Stimulated activated CD4-positive, alpha-beta T cell treated with anti-CD3 and anti-CD28 coated beads, Interleukin-15, amount 100 ng/mL, for 1 hour (primary cell): Measurements from ENCODE around the gene GFER.

Source experiments
- DNase-seq, 2 donors: peaks; one replicate each; pipeline ENCODE4 v3.0.0-alpha.2; 2020; ENCODE audit warnings: low read depth in 1 of 2, low spot score in 1 of 2

GFER gene

GRCh38 chr16:1974157-1975070 is 9.6 kb upstream of the GFER start:
- no peak for DNase-seq

- no peak for DNase-seq
Observed at GRCh38 chr16:1975432-1976215, 8.4 kb upstream of the GFER start.

DNA sequence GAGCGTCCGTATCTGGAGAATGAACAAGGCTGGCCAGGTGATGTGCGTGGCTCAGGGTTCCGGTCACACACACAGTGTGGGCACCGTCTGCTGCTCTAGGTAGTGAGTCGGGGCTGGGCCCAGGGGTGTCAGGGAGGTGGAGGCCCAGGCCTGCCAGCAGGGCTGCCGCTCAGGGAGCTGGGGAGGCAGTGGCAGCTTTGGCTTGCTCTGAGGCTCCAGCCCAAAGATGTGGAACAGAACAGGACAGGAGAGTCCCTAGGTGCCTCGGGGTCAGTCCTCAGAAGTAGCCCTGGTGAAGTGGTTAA is 7.8 kb upstream of the GFER start:
- no peak for DNase-seq

- no peak for DNase-seq
Observed at GRCh38 chr16:1976951-1977874, 6.8 kb upstream of the GFER start.

GRCh38 chr16:1977875-1978268 is 6.1 kb upstream of the GFER start:
- no peak for DNase-seq

DNA sequence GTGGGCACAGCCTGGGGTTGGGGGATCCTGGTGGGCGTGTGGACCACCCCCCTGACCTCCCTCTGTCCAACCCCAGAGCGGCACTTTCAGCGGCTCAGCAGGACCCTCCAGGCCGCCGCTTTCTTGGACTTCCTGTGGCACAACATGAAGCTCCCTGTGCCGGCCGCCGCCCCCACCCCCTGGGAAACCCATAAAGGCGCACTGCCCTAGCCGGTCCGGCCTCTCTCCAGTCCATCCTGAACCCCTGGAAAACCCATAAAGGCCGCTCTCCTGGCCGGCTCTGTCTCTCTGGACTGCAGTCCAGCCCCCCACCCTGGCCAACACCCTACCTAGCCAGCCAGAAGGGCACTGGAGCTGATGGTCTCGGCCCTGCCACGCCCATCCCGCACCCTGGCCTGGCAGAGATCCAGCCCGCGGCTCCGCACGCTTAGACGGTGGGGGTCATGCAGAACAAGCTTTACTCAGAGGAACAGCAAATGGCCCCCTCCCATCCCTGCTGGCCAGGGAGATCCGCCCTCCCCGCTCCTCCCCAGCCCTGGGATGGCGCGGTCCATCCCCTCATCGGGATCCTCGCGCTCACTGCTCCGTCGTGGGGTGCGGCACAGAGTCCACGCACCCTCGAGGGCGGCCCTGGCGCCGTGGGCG is 5.4 kb upstream of the GFER start:
- DNase-seq: no peak

DNA sequence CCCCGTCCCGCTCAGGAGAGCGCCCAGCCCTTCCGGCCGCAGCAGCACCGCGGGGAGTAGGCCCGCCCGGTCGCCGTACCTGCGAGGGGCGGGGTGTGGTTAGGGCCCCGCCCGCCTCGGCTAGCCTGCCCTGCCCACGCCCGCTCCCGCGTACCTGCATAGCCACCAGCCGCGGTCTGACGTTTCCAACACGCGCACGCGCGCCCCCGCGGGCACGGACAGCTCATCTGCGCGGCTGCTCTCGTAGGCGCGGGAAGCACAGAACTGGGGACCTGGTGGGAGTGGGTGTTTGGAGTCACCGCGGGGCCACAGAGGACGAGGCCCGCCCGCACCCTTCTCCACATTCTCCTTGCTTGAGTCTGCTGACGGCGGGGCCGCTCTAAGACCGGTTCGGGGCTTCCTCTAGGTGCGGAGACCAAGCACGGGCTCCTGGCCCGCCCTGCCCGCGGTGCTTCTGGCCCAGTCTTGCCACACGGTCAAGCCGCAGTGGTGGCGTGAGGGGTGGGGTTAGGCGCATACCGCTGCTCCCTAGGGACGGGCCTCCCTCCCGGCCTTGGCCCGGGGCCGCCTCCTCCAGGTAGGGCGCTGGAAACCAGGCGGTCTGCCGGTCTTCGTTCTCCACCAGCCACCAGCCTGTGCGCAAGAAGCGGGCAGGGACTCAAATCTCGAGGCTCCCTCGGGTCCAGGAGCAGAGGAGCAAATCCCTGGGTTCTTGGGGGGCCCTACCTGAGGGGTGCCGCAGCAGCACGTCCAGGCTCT is 4.5 kb upstream of the GFER start:
- DNase-seq: no peak

GRCh38 chr16:1980030-1980769 is 3.8 kb upstream of the GFER start:
- DNase-seq: no peak

- DNase-seq: no peak
Observed at GRCh38 chr16:1980770-1981087, 3.3 kb upstream of the GFER start.

DNA sequence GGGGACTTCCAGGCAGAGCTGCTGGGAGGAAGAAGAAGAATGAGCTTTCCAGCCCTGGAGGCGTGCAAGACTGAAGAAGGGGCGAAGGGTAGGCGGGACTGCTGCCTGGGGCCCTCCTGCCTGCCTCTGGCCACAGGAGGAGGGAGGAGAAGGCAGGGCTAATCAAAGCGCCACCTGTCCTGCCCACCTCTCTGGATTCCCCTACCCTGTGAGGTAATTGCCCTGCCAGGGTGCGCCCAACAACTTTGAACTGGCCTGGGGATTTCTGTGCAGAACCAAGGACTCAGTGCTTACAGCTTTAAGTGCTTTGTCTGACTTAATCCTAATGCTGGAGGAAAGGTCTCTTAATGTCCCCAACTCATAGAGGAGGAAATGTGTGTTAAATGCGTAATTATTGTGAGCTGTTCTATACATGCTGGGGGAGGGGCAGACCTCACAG is 2.6 kb upstream of the GFER start, which contains the start of gene NOXO1:
Gene NOXO1 (minus strand): TSS at position 72 of the 439 bp plus-strand sequence. CDS start 290 bp downstream, outside the sequence.
- DNase-seq: no peak

GRCh38 chr16:1982013-1982433 is 2.0 kb upstream of the GFER start:
- no peak for DNase-seq

DNA sequence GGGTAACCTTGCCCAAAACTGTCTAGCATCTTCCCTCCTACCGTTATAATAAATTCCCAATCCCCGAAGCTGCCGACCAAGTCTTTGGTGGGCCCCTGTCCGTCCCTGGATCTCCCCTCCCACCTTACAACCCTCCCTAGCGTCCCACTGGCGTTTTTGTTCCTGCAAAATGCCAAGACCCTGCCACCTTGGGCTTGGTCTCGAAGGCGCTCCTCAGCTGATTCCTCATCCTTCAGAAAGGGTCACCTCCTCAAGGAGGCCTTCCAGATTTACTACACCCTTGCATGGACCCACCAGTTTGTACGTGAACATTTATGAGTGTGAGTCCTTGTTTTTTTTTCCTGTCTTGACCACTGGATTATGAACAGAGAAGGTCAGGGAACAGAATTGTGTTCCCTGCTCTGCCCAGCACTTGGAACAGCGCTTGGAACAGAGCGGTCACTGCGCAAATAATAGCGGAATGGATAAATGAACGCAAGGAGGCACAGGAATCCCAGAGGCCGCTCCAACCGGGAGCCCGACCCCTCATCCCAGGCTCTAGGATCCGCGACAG is 926 bp upstream of the GFER start:
- DNase-seq: no peak

DNA sequence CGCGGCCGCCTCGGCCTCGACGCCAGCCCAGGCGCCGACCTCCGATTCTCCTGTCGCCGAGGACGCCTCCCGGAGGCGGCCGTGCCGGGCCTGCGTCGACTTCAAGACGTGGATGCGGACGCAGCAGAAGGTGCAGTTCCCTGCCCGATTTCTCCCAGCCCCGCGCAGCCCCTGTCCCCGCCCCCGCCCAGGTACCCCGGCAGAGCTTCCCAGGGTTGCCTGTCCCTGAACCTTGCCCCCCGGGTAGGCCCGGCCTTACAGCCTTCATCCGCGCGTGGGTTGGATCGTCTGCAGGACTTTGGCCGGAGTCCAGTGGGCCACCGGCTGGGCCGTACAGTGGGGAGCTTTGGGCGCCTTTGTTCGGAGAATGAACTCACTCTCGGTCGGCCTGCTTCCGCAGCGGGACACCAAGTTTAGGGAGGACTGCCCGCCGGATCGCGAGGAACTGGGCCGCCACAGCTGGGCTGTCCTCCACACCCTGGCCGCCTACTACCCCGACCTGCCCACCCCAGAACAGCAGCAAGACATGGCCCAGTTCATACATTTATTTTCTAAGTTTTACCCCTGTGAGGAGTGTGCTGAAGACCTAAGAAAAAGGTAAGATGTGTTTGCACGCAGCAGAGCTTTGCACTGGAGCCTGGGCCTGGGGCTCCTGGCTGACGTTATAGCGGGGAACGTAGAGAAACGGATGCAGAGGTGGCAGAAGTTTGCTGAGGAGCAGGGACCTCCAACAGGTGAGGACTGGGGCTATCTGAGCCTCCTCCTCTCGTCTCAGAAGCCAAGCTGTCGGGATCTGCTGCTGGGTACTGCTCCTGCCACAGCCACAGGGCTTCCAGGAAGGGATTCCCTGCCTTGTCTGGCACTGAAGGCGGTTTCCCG is 593 bp downstream of the GFER start:
- DNase-seq: no peak

DNA sequence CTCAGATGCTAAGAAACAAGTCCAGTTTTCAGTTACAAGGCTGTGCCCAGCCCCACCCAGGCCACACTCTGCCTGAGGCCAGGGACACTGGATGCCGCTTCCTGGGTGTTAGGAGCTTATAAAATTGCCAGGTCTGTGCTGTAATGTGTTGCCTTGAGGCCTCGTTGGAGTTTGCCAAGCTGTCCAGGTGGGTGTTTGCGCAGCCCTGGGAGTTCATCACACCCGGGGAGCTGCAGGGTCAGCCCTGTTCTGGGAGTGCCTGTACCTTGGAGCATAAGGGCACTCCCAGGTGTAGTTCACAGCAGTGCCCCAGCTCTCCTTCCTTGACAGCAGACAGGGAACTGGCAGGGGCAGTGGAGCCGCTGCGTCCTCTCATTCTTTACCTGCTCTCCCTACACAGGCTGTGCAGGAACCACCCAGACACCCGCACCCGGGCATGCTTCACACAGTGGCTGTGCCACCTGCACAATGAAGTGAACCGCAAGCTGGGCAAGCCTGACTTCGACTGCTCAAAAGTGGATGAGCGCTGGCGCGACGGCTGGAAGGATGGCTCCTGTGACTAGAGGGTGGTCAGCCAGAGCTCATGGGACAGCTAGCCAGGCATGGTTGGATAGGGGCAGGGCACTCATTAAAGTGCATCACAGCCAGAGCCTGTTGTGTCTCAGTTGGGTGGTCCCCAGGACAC is 1.6 kb downstream of the GFER start:
- DNase-seq: no peak

DNA sequence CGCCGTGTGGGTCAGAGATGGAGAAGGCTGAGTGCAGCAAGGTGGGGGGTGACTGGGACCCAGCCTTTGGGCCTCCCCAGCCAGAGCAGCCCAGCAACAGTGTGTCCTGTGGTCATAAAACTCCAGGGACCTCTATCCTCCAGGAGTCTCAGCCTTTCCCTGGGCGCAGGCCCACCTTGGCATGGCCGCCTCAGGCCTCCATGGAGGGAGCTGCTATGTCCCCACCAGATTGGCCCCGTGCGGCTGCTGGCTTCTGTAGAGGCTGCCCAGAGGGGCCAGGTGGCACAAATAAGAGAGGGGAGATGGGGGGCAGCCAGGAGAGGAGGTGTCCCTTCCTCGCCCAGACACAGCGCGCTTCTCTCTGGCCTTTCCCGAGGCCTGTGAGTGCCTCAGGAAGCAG is 3.2 kb downstream of the GFER start:
- DNase-seq: no peak

DNA sequence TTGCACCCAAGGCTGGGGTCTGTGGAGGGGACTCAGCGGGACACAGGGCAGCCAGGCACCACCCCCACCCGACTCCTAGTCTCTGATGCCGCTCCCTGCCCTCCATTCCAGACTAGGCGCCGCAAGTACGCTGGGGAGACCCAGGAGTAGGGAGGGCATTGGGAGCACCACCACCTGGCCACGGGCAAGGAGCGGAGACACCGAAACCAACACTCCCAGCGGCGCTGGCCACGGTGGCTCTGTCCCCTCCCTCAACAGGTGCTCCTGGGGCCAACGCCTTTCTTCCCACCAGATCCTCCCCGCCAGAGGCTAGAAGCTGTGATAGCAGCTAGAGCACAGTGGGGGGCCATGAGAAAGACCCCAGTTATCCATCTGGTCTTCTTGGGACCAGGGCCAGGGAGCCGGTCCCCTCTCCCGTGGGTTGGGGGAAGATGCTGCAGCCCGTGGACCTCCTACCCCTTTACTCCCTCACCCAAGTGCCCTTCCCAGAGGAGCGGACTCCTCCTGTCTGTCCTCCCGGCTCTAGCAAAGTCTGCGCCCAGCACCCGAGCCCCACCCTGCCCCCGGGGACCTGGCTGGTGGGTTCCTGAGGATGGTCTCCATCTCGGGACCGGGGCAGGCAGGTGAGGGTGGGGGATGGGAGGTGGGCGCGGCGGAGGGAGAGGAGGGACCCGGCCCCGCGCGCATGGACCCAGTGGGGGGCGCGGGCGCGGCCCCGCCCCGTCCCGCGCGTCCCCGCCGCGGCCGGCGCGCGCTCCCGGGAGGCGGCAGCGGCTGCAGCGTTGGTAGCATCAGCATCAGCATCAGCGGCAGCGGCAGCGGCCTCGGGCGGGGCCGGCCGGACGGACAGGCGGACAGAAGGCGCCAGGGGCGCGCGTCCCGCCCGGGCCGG is 5.5 kb downstream of the GFER start, which contains the start of gene SYNGR3:
Gene SYNGR3 (plus strand): TSS at position 762 of the 892 bp plus-strand sequence. CDS start 133 bp downstream, outside the sequence.
- no peak for DNase-seq

DNA sequence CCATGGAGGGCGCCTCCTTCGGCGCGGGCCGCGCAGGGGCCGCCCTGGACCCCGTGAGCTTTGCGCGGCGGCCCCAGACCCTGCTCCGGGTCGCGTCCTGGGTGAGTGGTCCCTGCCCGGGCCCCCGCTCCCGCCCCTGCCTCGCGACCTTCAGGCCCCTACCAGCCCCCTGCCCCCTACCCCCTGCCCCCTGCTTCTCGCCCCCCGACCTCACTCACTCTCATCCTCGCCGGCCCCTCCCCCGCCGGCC is 6.0 kb downstream of the GFER start:
- no peak for DNase-seq
